ENCODE results near the gene SLC38A7.

Gene SLC38A7

GRCh38 chr16:58684354-58685083 is at the start of gene SLC38A7:
SLC38A7 (minus strand) TSS chr16:58684770; CDS start chr16:58680126, 4,644 bp downstream.
- Histone ChIP-seq H3K9ac (ENCODE audit: low read length in 2 of 2) (peak within 1 kb of the TSS; percentile 77 to 94), H3K9me3 (ENCODE audit: control insufficient read depth in 2 of 2, low read length in 2 of 2) (no peaks in the 10 kb centered on the region), H3K4me1 (ENCODE audit: control insufficient read depth, insufficient read depth, low read length) (peaks cover 19% of the 10 kb centered on the region), H3K27me3 (ENCODE audit: control insufficient read depth in 1 of 2, insufficient read depth in 2 of 2, low read length in 2 of 2) (no peaks in the 10 kb centered on the region), H3K27ac (ENCODE audit: low read length) (peak within 1 kb of the TSS; percentile 67), H3K36me3 (ENCODE audit: control insufficient read depth in 2 of 2, insufficient read depth in 2 of 2, low read length in 2 of 2) (peaks cover 4 to 5% of the 10 kb centered on the region in 2 donors), H3K4me3 (ENCODE audit: low read length in 2 of 2) (peak within 1 kb of the TSS; percentile 75 to 97)

GRCh38 chr16:58733671-58734458 is 49.3 kb upstream of the SLC38A7 start, which contains the start of gene GOT2:
GOT2 (minus strand) TSS chr16:58734316; CDS start chr16:58734228, 88 bp downstream.
- Histone ChIP-seq H3K9me3 (ENCODE audit: control insufficient read depth in 2 of 2, low read length in 2 of 2) (no peaks in the 10 kb centered on the region), H3K27ac (ENCODE audit: low read length) (peak within 1 kb of the TSS; percentile 74), H3K9ac (ENCODE audit: low read length in 2 of 2) (peak within 1 kb of the TSS; percentile 72 to 85), H3K4me3 (ENCODE audit: low read length in 2 of 2) (peak within 1 kb of the TSS; percentile 86 to 91), H3K4me1 (ENCODE audit: control insufficient read depth, insufficient read depth, low read length) (peaks cover 25% of the 10 kb centered on the region), H3K36me3 (ENCODE audit: control insufficient read depth in 2 of 2, insufficient read depth in 2 of 2, low read length in 2 of 2) (peaks cover 0 to 3% of the 10 kb centered on the region in 2 donors), H3K27me3 (ENCODE audit: control insufficient read depth in 1 of 2, insufficient read depth in 2 of 2, low read length in 2 of 2) (no peaks in the 10 kb centered on the region)

- Histone ChIP-seq H3K9ac (ENCODE audit: low read length in 2 of 2) (peak overlapping the region; percentile 72 to 85), H3K27ac (ENCODE audit: low read length) (peak overlapping the region; percentile 74), H3K36me3 (ENCODE audit: control insufficient read depth in 2 of 2, insufficient read depth in 2 of 2, low read length in 2 of 2) (peaks cover 0 to 3% of the 10 kb centered on the region in 2 donors), H3K4me1 (ENCODE audit: control insufficient read depth, insufficient read depth, low read length) (peaks cover 26% of the 10 kb centered on the region), H3K27me3 (ENCODE audit: control insufficient read depth in 1 of 2, insufficient read depth in 2 of 2, low read length in 2 of 2) (no peaks in the 10 kb centered on the region), H3K4me3 (ENCODE audit: low read length in 2 of 2) (peak overlapping the region; percentile 86 to 91), H3K9me3 (ENCODE audit: control insufficient read depth in 2 of 2, low read length in 2 of 2) (no peaks in the 10 kb centered on the region)
Observed at GRCh38 chr16:58733248-58733670, 48.7 kb upstream of the SLC38A7 start.

GRCh38 chr16:58732545-58733247 is 48.1 kb upstream of the SLC38A7 start:
- H3K4me1 ChIP-seq (ENCODE audit: control insufficient read depth, insufficient read depth, low read length), result peaks cover 27% of the 10 kb centered on the region
- H3K9ac ChIP-seq (ENCODE audit: low read length in 2 of 2), result peak overlapping the region; percentile 72 to 85
- H3K27ac ChIP-seq (ENCODE audit: low read length), result peak overlapping the region; percentile 74
- H3K36me3 ChIP-seq (ENCODE audit: control insufficient read depth in 2 of 2, insufficient read depth in 2 of 2, low read length in 2 of 2), result peaks cover 0 to 3% of the 10 kb centered on the region in 2 donors
- H3K27me3 ChIP-seq (ENCODE audit: control insufficient read depth in 1 of 2, insufficient read depth in 2 of 2, low read length in 2 of 2), result no peaks in the 10 kb centered on the region
- H3K9me3 ChIP-seq (ENCODE audit: control insufficient read depth in 2 of 2, low read length in 2 of 2), result no peaks in the 10 kb centered on the region
- peak overlapping the region; percentile 86 to 91 for H3K4me3 ChIP-seq (ENCODE audit: low read length in 2 of 2)

GRCh38 chr16:58730724-58731370 is 46.3 kb upstream of the SLC38A7 start:
- peaks cover 30% of the 10 kb centered on the region for H3K4me1 ChIP-seq (ENCODE audit: control insufficient read depth, insufficient read depth, low read length)
- no peaks in the 10 kb centered on the region for H3K9me3 ChIP-seq (ENCODE audit: control insufficient read depth in 2 of 2, low read length in 2 of 2)
- H3K9ac ChIP-seq (ENCODE audit: low read length in 2 of 2), result no peak overlapping the region
- peaks cover 0 to 3% of the 10 kb centered on the region in 2 donors for H3K36me3 ChIP-seq (ENCODE audit: control insufficient read depth in 2 of 2, insufficient read depth in 2 of 2, low read length in 2 of 2)
- no peak overlapping the region for H3K4me3 ChIP-seq (ENCODE audit: low read length in 2 of 2)
- no peak overlapping the region for H3K27ac ChIP-seq (ENCODE audit: low read length)
- no peaks in the 10 kb centered on the region for H3K27me3 ChIP-seq (ENCODE audit: control insufficient read depth in 1 of 2, insufficient read depth in 2 of 2, low read length in 2 of 2)

- Histone ChIP-seq H3K4me1 (ENCODE audit: control insufficient read depth, insufficient read depth, low read length) (peaks cover 25% of the 10 kb centered on the region), H3K27ac (ENCODE audit: low read length) (no peak overlapping the region), H3K9ac (ENCODE audit: low read length in 2 of 2) (no peak overlapping the region), H3K4me3 (ENCODE audit: low read length in 2 of 2) (no peak overlapping the region), H3K27me3 (ENCODE audit: control insufficient read depth in 1 of 2, insufficient read depth in 2 of 2, low read length in 2 of 2) (no peaks in the 10 kb centered on the region), H3K9me3 (ENCODE audit: control insufficient read depth in 2 of 2, low read length in 2 of 2) (no peaks in the 10 kb centered on the region), H3K36me3 (ENCODE audit: control insufficient read depth in 2 of 2, insufficient read depth in 2 of 2, low read length in 2 of 2) (peaks cover 6 to 10% of the 10 kb centered on the region in 2 donors)
Observed at GRCh38 chr16:58727796-58728568, 43.4 kb upstream of the SLC38A7 start.

GRCh38 chr16:58727028-58727781 is 42.6 kb upstream of the SLC38A7 start:
- H3K36me3 ChIP-seq (ENCODE audit: control insufficient read depth in 2 of 2, insufficient read depth in 2 of 2, low read length in 2 of 2), result peaks cover 9 to 14% of the 10 kb centered on the region in 2 donors
- peaks cover 20% of the 10 kb centered on the region for H3K4me1 ChIP-seq (ENCODE audit: control insufficient read depth, insufficient read depth, low read length)
- no peak overlapping the region for H3K9ac ChIP-seq (ENCODE audit: low read length in 2 of 2)
- H3K27me3 ChIP-seq (ENCODE audit: control insufficient read depth in 1 of 2, insufficient read depth in 2 of 2, low read length in 2 of 2), result no peaks in the 10 kb centered on the region
- no peak overlapping the region for H3K27ac ChIP-seq (ENCODE audit: low read length)
- H3K4me3 ChIP-seq (ENCODE audit: low read length in 2 of 2), result no peak overlapping the region
- no peaks in the 10 kb centered on the region for H3K9me3 ChIP-seq (ENCODE audit: control insufficient read depth in 2 of 2, low read length in 2 of 2)

GRCh38 chr16:58723109-58723508 is 38.5 kb upstream of the SLC38A7 start:
- Histone ChIP-seq H3K4me3 (ENCODE audit: low read length in 2 of 2) (no peak overlapping the region), H3K4me1 (ENCODE audit: control insufficient read depth, insufficient read depth, low read length) (peaks cover 4% of the 10 kb centered on the region), H3K36me3 (ENCODE audit: control insufficient read depth in 2 of 2, insufficient read depth in 2 of 2, low read length in 2 of 2) (peaks cover 28 to 32% of the 10 kb centered on the region in 2 donors), H3K9me3 (ENCODE audit: control insufficient read depth in 2 of 2, low read length in 2 of 2) (no peaks in the 10 kb centered on the region), H3K27ac (ENCODE audit: low read length) (no peak overlapping the region), H3K27me3 (ENCODE audit: control insufficient read depth in 1 of 2, insufficient read depth in 2 of 2, low read length in 2 of 2) (no peaks in the 10 kb centered on the region), H3K9ac (ENCODE audit: low read length in 2 of 2) (no peak overlapping the region)

- no peaks in the 10 kb centered on the region for H3K9me3 ChIP-seq (ENCODE audit: control insufficient read depth in 2 of 2, low read length in 2 of 2)
- H3K4me1 ChIP-seq (ENCODE audit: control insufficient read depth, insufficient read depth, low read length), result peaks cover 9% of the 10 kb centered on the region
- peaks cover 42 to 49% of the 10 kb centered on the region in 2 donors for H3K36me3 ChIP-seq (ENCODE audit: control insufficient read depth in 2 of 2, insufficient read depth in 2 of 2, low read length in 2 of 2)
- H3K9ac ChIP-seq (ENCODE audit: low read length in 2 of 2), result no peak overlapping the region
- no peaks in the 10 kb centered on the region for H3K27me3 ChIP-seq (ENCODE audit: control insufficient read depth in 1 of 2, insufficient read depth in 2 of 2, low read length in 2 of 2)
- H3K4me3 ChIP-seq (ENCODE audit: low read length in 2 of 2), result no peak overlapping the region
- H3K27ac ChIP-seq (ENCODE audit: low read length), result no peak overlapping the region
Observed at GRCh38 chr16:58717994-58718393, 33.4 kb upstream of the SLC38A7 start.

Data from stomach smooth muscle (tissue), 2 donors.